ENCODE results near the gene NEIL3.
"Not testable (repeated sequence)": the region's sequence is repeated elsewhere in the genome, so short reads cannot be mapped to it uniquely, and the experiment has no call there.

The NEIL3 gene

GRCh38 chr4:177302371-177303100 lies 7.1 kb upstream of the NEIL3 start:
- DNase-seq: no peak

- no peak for DNase-seq
These were observed 5.6 kb upstream of the NEIL3 start for GRCh38 chr4:177304094-177304493.

GRCh38 chr4:177304864-177305263 lies 4.8 kb upstream of the NEIL3 start:
- DNase-seq: not testable (repeated sequence)

- no peak for DNase-seq
These were observed 1.5 kb upstream of the NEIL3 start for GRCh38 chr4:177308125-177308524.

- DNase-seq: no peak
These were observed 690 bp upstream of the NEIL3 start for GRCh38 chr4:177308847-177309521.

GRCh38 chr4:177311589-177311988 lies 1.9 kb downstream of the NEIL3 start:
- DNase-seq: no peak

- no peak for DNase-seq
These were observed 3.6 kb downstream of the NEIL3 start for GRCh38 chr4:177313263-177313662.

- DNase-seq: no peak
These were observed 6.2 kb downstream of the NEIL3 start for GRCh38 chr4:177315767-177316464.

GRCh38 chr4:177320721-177321120 lies 11.0 kb downstream of the NEIL3 start:
- DNase-seq: no peak

GRCh38 chr4:177321647-177322046 lies 12.0 kb downstream of the NEIL3 start:
- no peak for DNase-seq

- DNase-seq: no peak
These were observed 12.6 kb downstream of the NEIL3 start for GRCh38 chr4:177322266-177322665.

GRCh38 chr4:177322881-177323280 lies 13.2 kb downstream of the NEIL3 start:
- no peak for DNase-seq

- no peak for DNase-seq
These were observed 13.7 kb downstream of the NEIL3 start for GRCh38 chr4:177323416-177323815.

- no peak for DNase-seq
These were observed 22.4 kb downstream of the NEIL3 start for GRCh38 chr4:177332119-177332518.

GRCh38 chr4:177339477-177340374 lies 30.1 kb downstream of the NEIL3 start:
- DNase-seq: no peak

GRCh38 chr4:177348348-177348747 lies 38.7 kb downstream of the NEIL3 start:
- DNase-seq: no peak

- DNase-seq: no peak
These were observed 39.5 kb downstream of the NEIL3 start for GRCh38 chr4:177349191-177349590.

GRCh38 chr4:177351622-177352244 lies 42.1 kb downstream of the NEIL3 start:
- DNase-seq: no peak

- no peak for DNase-seq
These were observed 46.5 kb downstream of the NEIL3 start for GRCh38 chr4:177356206-177356605.

GRCh38 chr4:177356921-177357320 lies 47.2 kb downstream of the NEIL3 start:
- no peak for DNase-seq

GRCh38 chr4:177367336-177367735 lies 57.7 kb downstream of the NEIL3 start:
- DNase-seq: peak; percentile 3

- no peak for DNase-seq
These were observed 59.7 kb downstream of the NEIL3 start for GRCh38 chr4:177369372-177369771.
